ENCODE data around the gene FAM222A.

The FAM222A gene

DNA sequence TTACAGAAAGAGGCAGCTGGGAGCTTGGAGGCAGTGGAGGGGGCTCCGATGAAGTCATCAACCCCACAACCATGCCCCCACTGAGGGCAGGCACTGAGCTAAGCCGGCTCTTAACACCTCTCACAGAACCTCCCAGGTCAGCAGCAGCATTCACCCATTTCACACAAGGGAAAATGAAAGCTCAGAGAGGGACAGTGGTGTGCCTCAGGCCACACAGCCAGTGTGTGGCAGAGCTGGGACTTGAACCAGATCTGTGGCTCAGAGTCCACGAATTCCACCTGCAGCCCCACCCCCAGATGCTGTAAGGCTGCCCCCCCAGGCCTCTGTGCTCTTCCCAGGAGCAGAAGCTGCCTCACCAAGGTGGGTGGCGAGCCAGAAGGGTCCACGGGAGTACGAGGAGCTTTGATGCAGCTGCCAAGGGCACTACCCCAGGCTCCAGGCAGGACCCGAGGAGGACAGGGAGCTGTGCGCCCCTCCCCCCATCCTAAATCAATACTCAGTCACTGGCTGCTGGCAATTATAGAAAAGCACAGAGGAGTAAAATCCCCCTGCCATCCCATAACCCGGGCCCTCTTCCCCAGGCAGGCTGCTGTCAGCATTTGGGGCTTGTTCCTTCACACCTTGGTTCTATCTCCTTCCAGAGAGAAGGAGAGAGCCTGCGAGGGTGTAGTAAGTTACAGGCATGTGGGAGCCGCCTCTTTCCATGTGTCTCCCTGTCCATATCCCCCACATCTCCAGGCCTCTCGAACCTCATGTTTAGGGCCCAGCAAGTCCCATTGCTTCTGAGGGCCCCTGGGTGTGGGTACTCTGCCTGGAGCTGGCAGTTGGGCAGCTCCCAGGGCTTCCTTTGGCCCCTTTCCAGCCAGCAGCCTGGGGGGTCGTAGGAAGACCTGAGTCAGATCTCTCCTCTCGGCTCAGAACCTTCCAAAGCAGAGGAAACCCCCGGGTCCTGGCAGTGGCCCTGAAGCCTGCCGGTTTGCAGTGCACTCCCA lies 47.6 kb downstream of the FAM222A start:
- DNase-seq: no peak

DNA sequence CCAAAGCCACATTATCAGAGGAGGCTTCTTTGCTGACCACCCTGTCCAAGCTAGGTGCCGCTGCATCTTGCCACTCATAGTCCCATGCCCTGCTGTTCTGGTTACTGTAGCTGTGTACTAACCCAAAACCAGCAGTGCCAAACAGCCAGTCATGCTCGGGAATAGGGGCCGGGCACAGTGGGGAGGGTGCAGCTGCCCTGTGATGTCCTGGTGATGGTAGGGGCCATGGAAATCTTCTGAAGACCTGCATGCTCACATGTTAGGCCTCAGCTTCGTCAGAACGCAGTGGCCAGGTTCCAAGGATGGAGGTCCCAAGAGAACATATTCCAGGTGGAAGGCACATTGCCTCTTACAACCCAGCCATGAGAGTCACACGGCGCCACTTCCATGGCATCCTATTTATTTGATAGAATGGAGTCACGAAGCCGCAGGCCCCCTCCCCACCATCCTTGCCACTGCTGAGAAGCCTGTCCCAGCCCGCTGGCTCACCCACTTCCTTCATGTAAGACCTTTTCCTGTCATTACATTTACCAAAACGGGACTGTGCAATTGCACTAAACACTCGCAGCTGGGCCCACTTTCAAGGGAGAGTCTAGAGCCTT lies 48.5 kb downstream of the FAM222A start:
- no peak for DNase-seq

DNA sequence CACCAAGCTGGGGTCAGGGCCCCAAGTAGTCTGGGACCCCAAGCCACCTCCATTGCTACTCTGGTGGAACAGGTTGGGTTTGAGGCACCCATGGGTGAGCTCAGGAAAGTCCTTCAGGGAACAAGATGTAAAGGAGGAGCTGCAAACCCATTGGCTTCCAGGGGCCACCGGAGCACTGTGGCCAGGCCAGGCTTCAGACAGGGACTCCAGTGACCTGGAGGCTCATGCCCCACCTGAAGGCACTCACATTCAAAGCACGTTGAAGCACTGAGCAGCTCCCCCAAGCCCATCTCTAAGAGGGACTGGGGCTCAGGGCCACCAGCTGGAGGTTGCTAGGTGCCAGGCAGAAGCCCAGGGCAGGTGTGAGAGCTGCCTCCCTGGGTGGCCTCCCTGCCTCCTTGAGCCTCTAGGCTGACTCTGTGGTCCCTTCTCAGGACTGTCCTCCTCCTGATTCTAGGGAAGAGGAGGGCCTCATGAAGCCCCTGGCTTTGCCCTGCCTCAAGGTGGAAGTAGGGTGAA lies 49.1 kb downstream of the FAM222A start:
- no peak for DNase-seq

DNA sequence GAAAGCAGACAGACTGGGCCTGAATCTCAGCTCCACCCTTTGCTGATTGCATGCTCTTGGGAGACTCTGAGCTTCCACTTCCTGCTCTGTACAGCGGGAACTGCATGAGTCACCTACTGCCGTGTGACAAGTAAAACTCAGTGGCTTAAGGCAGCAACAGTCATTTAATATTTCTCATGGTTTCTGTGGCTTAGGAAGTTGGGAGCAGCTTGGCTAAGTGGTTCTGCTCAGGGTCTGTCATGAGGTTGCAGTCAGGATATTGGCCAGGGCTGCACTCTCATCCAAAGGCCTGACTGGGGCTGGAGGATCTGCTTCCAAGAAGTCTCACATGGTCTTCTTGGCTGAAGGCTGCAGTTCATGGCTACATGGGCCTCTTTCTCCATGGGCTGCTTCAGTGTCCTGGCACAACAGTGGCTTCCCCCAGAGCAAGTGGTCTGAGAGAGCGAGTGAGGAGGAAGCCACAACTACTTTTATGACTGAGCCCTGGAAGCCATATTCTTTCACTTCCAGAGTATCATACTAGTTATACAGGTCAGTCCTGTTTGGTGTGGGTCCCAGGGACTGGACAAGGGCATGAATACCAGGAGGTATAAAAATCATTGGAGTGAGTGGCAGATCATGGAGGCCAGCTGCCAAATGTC lies 49.7 kb downstream of the FAM222A start:
- DNase-seq: no peak

DNA sequence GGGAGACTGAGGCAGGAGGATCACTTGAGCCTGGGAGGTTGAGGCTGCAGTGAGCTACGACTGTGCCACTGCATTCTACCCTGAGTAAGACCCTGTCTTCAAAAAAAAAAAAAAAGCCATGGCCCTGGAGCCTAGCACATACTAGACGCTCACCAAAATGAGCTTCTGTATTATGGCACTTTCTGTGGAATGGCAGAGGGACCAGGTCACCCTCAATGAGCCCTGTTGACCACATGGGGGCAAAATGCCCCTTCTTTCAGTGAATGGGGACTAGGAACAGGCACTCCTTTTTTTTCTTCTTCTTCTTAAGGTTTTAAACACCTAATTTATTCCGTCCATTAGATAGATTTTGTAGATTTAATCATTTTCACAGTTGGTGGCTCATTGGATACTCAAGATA lies 50.5 kb downstream of the FAM222A start:
- peak in 1 of 3 experiments; percentile 12 for DNase-seq

DNA sequence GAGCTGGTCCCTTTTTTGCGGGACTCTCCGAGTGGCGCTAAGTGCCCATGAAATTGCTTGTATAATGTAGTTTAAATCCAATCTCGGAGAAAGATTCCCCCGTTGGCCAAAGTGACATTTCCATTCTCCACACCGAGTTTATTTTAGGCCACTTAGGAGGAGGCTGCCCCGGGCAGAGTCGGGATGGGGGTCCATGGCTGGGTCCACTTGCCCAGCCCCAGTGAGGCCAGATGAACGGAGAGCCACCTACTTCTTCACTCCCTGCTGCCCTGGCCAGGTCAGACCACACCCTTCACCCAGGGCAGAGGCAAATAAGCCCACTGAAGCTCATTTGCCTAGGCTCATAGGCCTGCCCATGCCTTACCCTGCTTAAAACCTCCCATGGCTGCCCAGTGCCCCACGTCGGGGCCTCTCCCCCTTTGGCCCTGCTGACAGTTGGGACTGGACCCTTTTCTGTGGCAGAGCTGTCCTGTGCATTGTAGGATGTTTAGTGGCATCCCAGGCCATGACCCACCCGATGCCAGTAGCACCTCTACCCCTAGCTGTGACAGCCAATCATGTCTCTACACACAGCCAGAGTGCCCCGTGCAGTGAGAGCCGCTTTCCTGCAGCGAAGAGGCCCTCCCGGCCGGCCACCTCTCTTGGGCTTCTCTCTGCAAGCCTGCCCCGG lies 51.3 kb downstream of the FAM222A start:
- DNase-seq: no peak

DNA sequence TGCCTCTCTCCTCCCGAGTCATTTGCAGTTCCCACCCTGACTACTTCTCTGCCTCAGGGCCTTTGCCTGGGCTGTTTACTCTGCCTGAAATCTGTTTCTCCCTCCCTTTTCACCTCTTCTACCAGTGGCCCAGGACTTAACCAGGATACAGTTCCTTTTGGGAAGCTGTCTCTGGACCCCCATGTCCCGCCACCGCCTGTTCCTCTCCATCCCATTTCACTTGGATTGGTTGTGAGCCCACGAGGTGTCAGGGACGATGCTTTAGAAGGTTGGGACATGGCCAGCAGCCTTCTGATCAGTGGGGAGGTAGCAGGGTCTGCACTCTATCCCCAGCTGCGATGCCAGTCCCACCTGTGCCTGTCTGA lies 51.8 kb downstream of the FAM222A start:
- no peak for DNase-seq

DNA sequence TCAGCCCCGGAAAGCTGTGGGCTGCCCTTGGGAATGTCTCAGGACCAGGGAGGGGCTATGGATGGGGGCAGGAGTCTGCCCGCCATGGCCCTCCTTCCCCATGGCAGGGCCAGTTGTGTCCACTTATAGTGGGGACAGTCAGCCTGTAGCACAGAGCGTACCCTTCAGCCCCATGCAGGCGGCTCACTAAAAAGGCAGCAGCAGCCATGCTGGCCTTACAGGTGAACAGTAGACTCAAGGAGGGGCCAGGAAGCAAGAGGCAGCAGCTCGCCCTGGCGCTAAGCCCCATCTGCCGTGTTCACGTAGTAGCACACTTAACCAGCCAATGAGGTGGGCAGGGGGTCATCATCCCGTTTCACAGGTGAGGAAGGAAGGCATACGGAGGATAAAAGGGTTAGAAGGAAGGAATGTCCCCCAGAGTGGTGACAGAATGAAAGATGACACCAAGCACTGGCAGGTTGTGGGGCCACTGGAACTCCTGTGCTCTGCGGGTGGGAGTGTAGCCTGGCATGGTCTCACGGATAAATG lies 52.7 kb downstream of the FAM222A start:
- no peak for DNase-seq

DNA sequence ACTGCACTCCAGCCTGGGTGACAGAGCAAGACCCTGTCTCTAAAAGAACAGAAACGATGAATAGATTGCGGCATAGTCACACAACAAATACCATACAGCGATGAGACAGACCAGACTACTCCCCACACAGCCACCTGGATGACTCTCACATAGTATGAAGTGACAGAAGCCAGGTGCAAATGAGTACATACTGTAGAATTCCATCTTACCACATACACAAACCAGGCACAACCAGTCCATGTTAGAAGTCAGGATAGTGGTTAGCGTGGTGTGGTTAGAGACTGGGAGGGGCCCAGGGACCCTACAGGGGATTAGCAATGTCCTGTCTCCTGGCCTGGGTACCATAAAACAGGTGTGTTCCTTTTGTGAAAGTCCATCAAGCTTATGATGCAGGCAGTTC lies 53.8 kb downstream of the FAM222A start:
- no peak for DNase-seq

DNA sequence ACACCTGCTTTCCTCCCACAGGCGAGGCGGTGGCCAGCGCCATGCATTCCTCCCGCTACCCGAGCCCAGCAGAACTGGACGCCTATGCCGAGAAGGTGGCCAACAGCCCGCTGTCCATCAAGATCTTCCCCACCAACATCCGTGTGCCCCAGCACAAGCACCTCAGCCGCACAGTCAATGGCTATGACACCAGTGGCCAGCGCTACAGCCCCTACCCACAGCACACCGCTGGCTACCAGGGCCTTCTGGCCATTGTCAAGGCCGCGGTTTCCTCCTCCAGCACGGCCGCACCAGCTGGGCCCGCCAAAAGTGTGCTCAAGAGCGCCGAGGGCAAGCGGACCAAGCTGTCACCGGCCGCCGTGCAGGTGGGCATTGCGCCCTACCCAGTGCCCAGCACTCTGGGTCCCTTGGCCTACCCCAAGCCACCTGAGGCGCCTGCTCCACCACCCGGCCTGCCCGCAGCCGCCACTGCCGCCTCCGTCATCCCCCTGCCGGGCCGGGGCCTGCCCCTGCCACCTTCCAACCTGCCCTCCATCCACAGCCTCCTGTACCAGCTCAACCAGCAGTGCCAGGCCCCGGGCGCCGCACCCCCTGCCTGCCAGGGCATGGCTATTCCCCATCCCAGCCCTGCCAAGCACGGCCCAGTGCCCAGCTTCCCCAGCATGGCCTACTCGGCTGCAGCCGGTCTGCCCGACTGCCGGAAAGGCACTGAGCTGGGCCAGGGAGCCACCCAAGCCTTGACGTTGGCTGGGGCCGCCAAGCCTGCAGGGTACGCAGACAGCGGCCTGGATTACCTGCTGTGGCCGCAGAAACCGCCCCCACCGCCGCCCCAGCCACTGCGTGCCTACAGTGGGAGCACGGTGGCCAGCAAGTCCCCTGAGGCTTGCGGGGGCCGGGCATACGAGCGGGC lies 54.6 kb downstream of the FAM222A start:
- no peak for DNase-seq

DNA sequence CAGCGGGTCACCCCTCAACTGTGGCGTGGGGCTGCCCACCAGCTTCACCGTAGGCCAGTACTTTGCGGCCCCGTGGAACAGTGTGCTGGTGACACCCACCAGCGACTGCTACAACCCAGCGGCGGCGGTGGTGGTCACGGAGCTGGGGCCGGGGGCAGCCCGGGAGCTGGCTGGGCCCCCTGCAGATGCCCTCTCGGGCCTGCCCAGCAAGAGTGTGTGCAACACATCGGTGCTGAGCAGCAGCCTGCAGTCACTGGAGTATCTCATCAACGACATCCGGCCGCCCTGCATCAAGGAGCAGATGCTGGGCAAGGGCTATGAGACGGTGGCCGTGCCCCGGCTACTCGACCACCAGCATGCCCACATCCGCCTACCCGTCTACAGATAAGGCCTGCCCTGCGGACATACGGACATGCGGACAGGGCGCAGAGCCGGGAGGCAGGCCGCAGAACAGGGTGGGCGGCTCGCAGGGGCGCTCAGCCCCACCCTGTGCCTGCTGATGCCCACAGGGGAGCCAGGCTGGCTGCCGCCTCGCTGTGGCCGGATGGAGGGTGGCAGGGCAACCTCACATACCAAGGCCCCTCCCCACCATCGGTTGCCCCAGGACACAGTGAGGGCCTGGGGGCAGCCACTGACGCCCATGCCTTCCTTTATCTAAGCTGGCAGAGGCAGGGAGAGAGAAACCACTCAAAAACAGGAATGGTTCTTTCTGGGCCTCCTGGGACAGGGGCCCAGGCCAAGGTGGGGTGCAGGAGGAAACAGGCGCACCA lies 55.5 kb downstream of the FAM222A start:
- no peak for DNase-seq

DNA sequence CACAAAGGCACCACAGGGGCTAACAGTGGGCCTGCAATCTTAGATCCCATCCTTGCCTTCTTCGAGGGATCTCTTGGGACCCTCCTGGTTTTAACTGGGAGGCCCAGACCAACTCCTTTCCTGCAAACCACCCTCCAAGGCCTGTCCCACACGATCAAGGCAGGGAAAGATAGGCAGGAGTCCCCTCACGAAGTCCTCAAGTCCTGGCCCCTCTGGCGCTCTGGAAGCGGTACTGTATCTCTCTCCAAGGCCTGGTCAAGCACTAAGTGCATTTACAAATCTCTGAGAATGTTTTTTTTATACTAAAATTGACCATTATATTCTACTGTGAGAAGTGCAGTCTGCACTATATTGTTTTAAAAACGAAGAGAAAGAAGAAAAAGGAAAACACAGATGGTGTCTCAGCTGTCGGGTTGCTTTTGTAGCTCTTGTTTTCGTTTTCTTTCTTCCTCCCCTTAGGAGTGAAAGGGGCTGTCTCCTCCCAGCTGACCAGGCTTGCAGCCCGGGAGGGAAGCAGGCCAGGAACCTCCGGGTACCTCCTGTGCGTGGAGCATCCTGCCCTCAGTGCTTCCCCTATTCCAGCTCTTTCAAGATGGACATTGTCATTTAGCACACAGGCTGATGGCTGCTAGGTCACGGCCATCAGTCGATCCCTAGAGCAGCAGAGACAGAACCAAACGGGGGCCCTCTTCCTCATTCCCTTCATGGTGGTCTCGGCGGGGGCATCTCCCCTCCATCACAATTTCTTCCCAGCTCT lies 56.7 kb downstream of the FAM222A start:
- no peak for DNase-seq

DNA sequence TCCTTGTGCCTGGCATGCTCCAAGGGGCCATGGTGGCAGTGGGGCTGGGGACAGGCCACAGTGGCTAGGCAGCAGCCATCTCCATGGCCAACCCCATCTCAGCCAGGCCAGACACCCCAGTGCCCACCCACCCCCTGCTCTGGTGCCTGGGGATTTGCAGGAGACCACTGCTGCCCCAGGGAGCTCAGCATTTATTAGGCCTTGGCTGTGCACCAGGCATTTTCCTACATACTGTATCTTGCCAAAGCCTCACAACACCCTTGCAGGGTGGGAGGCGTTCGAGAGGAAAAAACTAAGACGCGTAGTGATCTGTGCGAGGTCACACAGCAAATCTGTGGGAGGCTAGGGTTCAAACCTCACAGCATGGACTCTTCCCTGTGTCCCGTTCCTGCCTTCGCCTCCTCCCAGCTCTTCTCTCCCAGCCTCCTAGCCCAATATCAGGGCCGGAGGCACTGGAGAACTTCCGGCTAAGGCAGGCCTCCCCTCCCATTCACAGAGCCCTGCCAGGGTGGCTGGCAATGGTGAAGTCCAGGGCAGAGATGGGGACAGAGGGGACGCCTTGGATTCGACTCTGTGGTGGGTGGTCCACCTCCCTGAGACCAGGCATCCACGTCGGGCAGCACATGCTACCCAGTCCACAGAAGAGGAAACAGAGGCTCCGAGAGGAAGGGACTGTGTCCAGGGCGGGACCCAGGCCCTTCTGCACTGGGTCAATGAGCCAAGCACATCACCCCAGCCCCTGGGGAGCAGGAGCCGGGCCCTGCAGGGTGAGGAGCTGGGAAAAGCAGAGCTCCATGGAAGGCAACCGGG lies 57.4 kb downstream of the FAM222A start:
- DNase-seq: no peak

DNA sequence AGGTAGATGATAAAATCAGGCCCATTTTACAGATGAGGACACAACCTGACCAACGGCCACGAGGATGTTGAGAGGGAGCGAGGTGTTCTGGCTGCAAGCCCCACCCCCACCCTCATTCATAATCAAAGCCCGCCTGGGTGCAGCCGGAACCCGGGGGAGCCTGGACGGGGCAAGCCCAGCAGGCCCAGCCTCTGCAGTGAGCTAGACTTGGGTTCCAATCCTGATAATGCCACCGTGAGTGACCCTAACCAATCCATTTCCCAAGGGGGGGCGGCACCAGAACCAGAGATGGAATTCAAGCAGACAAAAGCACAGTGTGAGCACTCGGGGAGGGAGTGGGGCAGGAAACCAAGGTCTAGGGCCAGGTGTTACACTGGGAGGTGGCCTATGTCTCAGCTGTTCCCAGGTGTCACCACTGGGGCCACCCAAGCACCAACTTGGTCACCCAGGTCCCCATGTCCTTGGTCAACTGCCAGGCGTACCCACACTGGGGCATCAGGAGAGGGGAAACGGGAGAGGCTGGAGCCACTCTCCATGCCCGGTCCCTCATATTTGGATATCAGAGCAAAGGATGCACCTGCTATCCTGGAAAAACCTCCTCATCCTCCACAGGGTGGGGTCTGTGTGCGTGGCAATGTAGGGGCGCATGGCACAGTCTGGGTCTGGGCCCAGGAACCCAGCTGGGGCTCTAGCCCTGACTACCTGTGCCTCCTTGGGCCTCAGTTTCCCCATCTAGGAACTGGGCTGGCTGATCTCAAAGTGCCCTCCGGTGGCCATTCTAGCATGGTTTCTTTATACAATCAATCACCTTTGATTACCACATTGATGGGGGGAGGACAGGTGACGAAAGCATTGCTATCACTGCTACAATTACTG lies 58.4 kb downstream of the FAM222A start:
- peak in 2 of 3 experiments; percentile 12 to 27 for DNase-seq

DNA sequence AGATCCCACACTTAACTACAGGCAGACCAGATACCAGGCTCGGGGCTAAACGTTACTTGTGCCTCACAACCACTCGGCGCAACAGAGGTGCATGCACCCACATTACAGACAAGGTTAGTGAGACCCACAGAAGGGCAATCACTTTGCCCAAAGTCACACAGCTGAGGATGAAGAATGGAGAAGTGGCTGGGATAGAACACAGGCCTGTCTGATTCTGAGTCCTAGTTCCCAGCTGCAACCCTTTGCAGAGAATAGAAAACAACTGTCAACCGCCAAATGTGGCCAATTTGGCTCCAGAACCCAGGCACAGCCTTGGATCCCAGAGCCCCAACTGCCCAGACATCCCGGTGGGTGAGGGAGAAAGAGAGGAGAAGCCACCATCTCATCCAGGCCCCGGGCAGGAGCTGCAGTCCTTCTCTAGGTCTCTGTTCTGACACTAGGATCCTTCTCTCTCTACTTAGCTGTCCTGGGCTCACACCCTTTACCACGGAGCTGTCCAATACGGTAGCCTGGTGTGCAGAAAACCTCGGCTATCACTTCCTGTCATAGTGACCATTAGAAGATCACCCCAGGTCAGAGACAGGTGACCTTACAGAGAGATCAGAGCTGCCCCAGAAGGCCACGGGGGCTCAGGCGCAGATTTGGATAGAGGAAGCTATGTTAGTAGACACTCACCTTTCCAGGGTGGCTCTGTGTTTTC lies 59.1 kb downstream of the FAM222A start:
- DNase-seq: no peak

DNA sequence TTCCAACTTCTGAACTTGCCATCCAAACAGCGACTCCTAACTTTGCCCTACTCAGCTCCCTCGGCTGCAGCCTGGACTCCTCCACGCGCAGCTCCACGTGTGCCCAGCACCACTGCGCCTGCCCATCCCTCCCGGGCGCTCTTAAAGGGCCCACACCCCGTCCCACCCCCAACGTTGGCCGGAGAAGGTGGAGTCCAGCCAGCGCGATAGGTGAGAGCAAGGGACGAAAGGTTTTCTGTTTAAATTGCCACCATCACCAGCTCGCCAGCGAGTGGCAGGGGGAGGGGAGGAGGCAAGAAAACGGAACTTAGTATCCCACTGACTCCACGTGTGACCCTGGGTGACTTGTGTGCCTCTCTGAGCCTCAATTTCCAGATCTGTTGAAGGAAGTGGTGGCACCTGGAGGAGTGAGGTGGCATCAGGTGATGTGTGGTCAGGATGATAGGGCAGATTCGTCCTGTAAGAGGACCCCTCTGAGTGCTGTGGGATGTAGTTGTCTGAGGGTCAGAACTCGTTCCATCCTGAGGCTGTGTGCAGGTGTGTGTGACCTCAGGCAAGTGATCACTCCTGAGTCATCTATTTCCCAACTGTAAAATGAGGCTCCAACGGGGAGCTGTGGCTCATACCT lies 59.9 kb downstream of the FAM222A start:
- DNase-seq: peak in 1 of 3 experiments; percentile 44

Data from NCI-H1417 (cell line).